ENCODE data around the gene BAIAP3. TPM values are rescaled to one million over a fixed set of nuclear protein-coding genes. Genes with fewer than 3 reads are reported as not detected.
"Not testable (repeated sequence)": the region's sequence is repeated elsewhere in the genome, so short reads cannot be mapped to it uniquely, and the experiment has no call there.

The BAIAP3 gene
- 1.2 and 1.3 TPM in 2 replicates for total RNA-seq

- DNase-seq (ENCODE audit: low read depth in 2 of 2), result peak; percentile 36 to 62
Observed at GRCh38 chr16:1333149-1333812, at the start of gene BAIAP3. TSS of gene BAIAP3 (plus strand) at chr16:1333645. CDS start at chr16:1338550, 4,905 bp downstream.

GRCh38 chr16:1283996-1284616, 49.3 kb upstream of the BAIAP3 start:
- DNase-seq (ENCODE audit: low read depth in 2 of 2), result no peak

GRCh38 chr16:1285669-1286512, 47.6 kb upstream of the BAIAP3 start:
- DNase-seq (ENCODE audit: low read depth in 2 of 2), result no peak

- no peak for DNase-seq (ENCODE audit: low read depth in 2 of 2)
Observed at GRCh38 chr16:1286513-1287094, 46.8 kb upstream of the BAIAP3 start.

GRCh38 chr16:1287982-1288670, 45.3 kb upstream of the BAIAP3 start:
- peak in 1 of 2 donors; percentile 74 for DNase-seq (ENCODE audit: low read depth in 2 of 2)

- no peak for DNase-seq (ENCODE audit: low read depth in 2 of 2)
Observed at GRCh38 chr16:1288813-1289476, 44.5 kb upstream of the BAIAP3 start.

- DNase-seq (ENCODE audit: low read depth in 2 of 2), result no peak
Observed at GRCh38 chr16:1289477-1289866, 44.0 kb upstream of the BAIAP3 start.

GRCh38 chr16:1290063-1290501, 43.4 kb upstream of the BAIAP3 start:
- DNase-seq (ENCODE audit: low read depth in 2 of 2), result no peak

- peak in 1 of 2 donors; percentile 30 for DNase-seq (ENCODE audit: low read depth in 2 of 2)
Observed at GRCh38 chr16:1290860-1291575, 42.4 kb upstream of the BAIAP3 start.

GRCh38 chr16:1291576-1291974, 41.9 kb upstream of the BAIAP3 start:
- no peak for DNase-seq (ENCODE audit: low read depth in 2 of 2)

- DNase-seq (ENCODE audit: low read depth in 2 of 2), result not testable (repeated sequence)
Observed at GRCh38 chr16:1292208-1292607, 41.2 kb upstream of the BAIAP3 start.

- DNase-seq (ENCODE audit: low read depth in 2 of 2), result not testable (repeated sequence)
Observed at GRCh38 chr16:1292808-1293207, 40.6 kb upstream of the BAIAP3 start.

GRCh38 chr16:1293921-1294656, 39.4 kb upstream of the BAIAP3 start:
- no peak for DNase-seq (ENCODE audit: low read depth in 2 of 2)

- no peak for DNase-seq (ENCODE audit: low read depth in 2 of 2)
Observed at GRCh38 chr16:1295465-1295864, 38.0 kb upstream of the BAIAP3 start.

GRCh38 chr16:1296688-1297017, 36.8 kb upstream of the BAIAP3 start:
- not testable (repeated sequence) for DNase-seq (ENCODE audit: low read depth in 2 of 2)

GRCh38 chr16:1297018-1297696, 36.3 kb upstream of the BAIAP3 start:
- peak; percentile 62 to 76 for DNase-seq (ENCODE audit: low read depth in 2 of 2)

GRCh38 chr16:1298406-1298805, 35.0 kb upstream of the BAIAP3 start:
- no peak for DNase-seq (ENCODE audit: low read depth in 2 of 2)

GRCh38 chr16:1299012-1299867, 34.2 kb upstream of the BAIAP3 start:
- DNase-seq (ENCODE audit: low read depth in 2 of 2), result no peak

Data from lung microvascular endothelial cell (primary cell).